ENCODE data around the gene AEBP2. TPM values are rescaled to one million over a fixed set of nuclear protein-coding genes. Genes with fewer than 3 reads are reported as not detected.
"Not testable (repeated sequence)": the region's sequence is repeated elsewhere in the genome, so short reads cannot be mapped to it uniquely, and the experiment has no call there.

Gene AEBP2
- total RNA-seq, 1 donor from 2014 or later: 67.5 TPM

- intact Hi-C loops (cut with DNase I): no loop called here
- Histone ChIP-seq H3K9me3 (no peaks in the 10 kb centered on the region), H3K36me3 (no peaks in the 10 kb centered on the region), H3K27ac (peak overlapping the region; percentile 73), H3K4me3 (peak overlapping the region in 1 of 2 donors; percentile 5), H3K4me1 (peaks cover 41% of the 10 kb centered on the region), H3K27me3 (no peaks in the 10 kb centered on the region)
- DNase-seq (ENCODE audit: extremely low spot score in 2 of 2): no peak
- TF ChIP-seq POLR2AphosphoS5 (IDR thresholded peaks at IDR 0.05; ENCODE audit: insufficient read depth in 1 of 2, low read depth in 1 of 2) (no peak), CTCF (IDR thresholded peaks at IDR 0.05) (no peak), POLR2A (IDR thresholded peaks at IDR 0.05) (no peak)
Observed at GRCh38 chr12:19546027-19546426, 106.7 kb downstream of the AEBP2 start.

GRCh38 chr12:19546611-19547162 lies 107.4 kb downstream of the AEBP2 start:
- H3K27me3 ChIP-seq: no peaks in the 10 kb centered on the region
- peak overlapping the region; percentile 5 to 12 for H3K4me3 ChIP-seq
- peak overlapping the region; percentile 73 for H3K27ac ChIP-seq
- H3K36me3 ChIP-seq: no peaks in the 10 kb centered on the region
- TF ChIP-seq CTCF (IDR thresholded peaks at IDR 0.05): no peak
- TF ChIP-seq POLR2AphosphoS5 (IDR thresholded peaks at IDR 0.05; ENCODE audit: insufficient read depth in 1 of 2, low read depth in 1 of 2): no peak
- TF ChIP-seq POLR2A (IDR thresholded peaks at IDR 0.05): no peak
- no peak for DNase-seq (ENCODE audit: extremely low spot score in 2 of 2)
- H3K4me1 ChIP-seq: peaks cover 41% of the 10 kb centered on the region
- H3K9me3 ChIP-seq: no peaks in the 10 kb centered on the region
- intact Hi-C loops (cut with DNase I): no loop called here

GRCh38 chr12:19547271-19547671 lies 108.0 kb downstream of the AEBP2 start:
- no peaks in the 10 kb centered on the region for H3K27me3 ChIP-seq

GRCh38 chr12:19548834-19549233 lies 109.5 kb downstream of the AEBP2 start:
- no peaks in the 10 kb centered on the region for H3K36me3 ChIP-seq
- TF ChIP-seq POLR2A (IDR thresholded peaks at IDR 0.05) (no peak), POLR2AphosphoS5 (IDR thresholded peaks at IDR 0.05; ENCODE audit: insufficient read depth in 1 of 2, low read depth in 1 of 2) (no peak), CTCF (IDR thresholded peaks at IDR 0.05) (no peak)
- H3K9me3 ChIP-seq: no peaks in the 10 kb centered on the region
- intact Hi-C loops (cut with DNase I): no loop called here
- no peaks in the 10 kb centered on the region for H3K27me3 ChIP-seq
- H3K4me1 ChIP-seq: peaks cover 55% of the 10 kb centered on the region
- peak overlapping the region; percentile 73 for H3K27ac ChIP-seq
- H3K4me3 ChIP-seq: no peak overlapping the region
- no peak for DNase-seq (ENCODE audit: extremely low spot score in 2 of 2)

More at GRCh38 chr12:19547271-19547671, 108.0 kb downstream of the AEBP2 start:
- Histone ChIP-seq H3K9me3 (no peaks in the 10 kb centered on the region), H3K4me3 (no peak overlapping the region), H3K4me1 (peaks cover 41% of the 10 kb centered on the region), H3K27ac (peak overlapping the region; percentile 73), H3K36me3 (no peaks in the 10 kb centered on the region)
- intact Hi-C loops (cut with DNase I): no loop called here
- no peak for TF ChIP-seq POLR2A (IDR thresholded peaks at IDR 0.05)
- no peak for TF ChIP-seq CTCF (IDR thresholded peaks at IDR 0.05)
- TF ChIP-seq POLR2AphosphoS5 (IDR thresholded peaks at IDR 0.05; ENCODE audit: insufficient read depth in 1 of 2, low read depth in 1 of 2): no peak
- no peak for DNase-seq (ENCODE audit: extremely low spot score in 2 of 2)

- H3K27ac ChIP-seq: no peak overlapping the region
- H3K27me3 ChIP-seq: no peaks in the 10 kb centered on the region
- H3K9me3 ChIP-seq: no peaks in the 10 kb centered on the region
- no peak overlapping the region for H3K4me3 ChIP-seq
- TF ChIP-seq POLR2A (IDR thresholded peaks at IDR 0.05): no peak
- no peak for TF ChIP-seq POLR2AphosphoS5 (IDR thresholded peaks at IDR 0.05; ENCODE audit: insufficient read depth in 1 of 2, low read depth in 1 of 2)
- TF ChIP-seq CTCF (IDR thresholded peaks at IDR 0.05): no peak
- intact Hi-C loops (cut with DNase I): no loop called here
- H3K4me1 ChIP-seq: peaks cover 43% of the 10 kb centered on the region
- DNase-seq (ENCODE audit: extremely low spot score in 2 of 2): no peak
- no peaks in the 10 kb centered on the region for H3K36me3 ChIP-seq
Observed at GRCh38 chr12:19550626-19551025, 111.3 kb downstream of the AEBP2 start.

GRCh38 chr12:19552441-19553097 lies 113.3 kb downstream of the AEBP2 start:
- peaks cover 24% of the 10 kb centered on the region for H3K4me1 ChIP-seq
- H3K27me3 ChIP-seq; H3K27ac ChIP-seq; H3K4me3 ChIP-seq; H3K9me3 ChIP-seq; intact Hi-C loops (cut with DNase I); H3K36me3 ChIP-seq; DNase-seq (ENCODE audit: extremely low spot score in 2 of 2): not testable (repeated sequence)
